Inferior parietal cortex (tissue), 1 donor: ENCODE measurements around the gene TMEM174.

Source experiments
- DNase-seq: peaks from one replicate; pipeline ENCODE4 v3.0.0-alpha.2; 2016; ENCODE audit errors: extremely low spot score

TMEM174 gene

GRCh38 chr5:73222173-73222572 is 49.2 kb downstream of the TMEM174 start:
- DNase-seq, result no peak
